GM21423 (cell line): ENCODE measurements around the gene RTN1.

ENCODE experiments used
- ATAC-seq: cut with Tn5 transposase; IDR thresholded peaks from one replicate; pipeline ENCODE4 v1.9.1; 2021; ENCODE audit warnings: mild to moderate bottlenecking, moderate library complexity; ENCODE audit not compliant: unreplicated experiment

The RTN1 gene

DNA sequence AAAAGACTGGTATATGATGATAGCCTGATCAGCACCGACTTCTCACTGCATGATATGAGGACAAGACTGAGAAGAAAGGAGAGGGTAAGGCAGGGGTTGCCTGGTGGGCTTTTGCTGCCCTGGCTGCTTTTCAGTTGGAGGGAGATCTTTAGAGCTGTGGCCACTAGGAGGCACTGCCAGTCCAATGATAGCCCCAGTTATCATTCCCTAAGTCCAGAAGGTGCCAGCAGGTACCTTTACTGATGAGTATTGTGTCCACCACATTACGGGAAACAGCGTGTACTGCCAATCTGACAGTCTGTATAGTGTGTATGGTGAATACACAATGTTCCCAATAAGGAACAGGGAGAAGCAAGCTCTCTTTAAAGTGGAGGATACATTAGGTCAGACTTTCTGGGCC is 238.2 kb downstream of the RTN1 start:
- no peak for ATAC-seq

- no peak for ATAC-seq
Measured at GRCh38 chr14:59631237-59631636, 239.3 kb downstream of the RTN1 start.

GRCh38 chr14:59630288-59630963 is 240.2 kb downstream of the RTN1 start:
- no peak for ATAC-seq

DNA sequence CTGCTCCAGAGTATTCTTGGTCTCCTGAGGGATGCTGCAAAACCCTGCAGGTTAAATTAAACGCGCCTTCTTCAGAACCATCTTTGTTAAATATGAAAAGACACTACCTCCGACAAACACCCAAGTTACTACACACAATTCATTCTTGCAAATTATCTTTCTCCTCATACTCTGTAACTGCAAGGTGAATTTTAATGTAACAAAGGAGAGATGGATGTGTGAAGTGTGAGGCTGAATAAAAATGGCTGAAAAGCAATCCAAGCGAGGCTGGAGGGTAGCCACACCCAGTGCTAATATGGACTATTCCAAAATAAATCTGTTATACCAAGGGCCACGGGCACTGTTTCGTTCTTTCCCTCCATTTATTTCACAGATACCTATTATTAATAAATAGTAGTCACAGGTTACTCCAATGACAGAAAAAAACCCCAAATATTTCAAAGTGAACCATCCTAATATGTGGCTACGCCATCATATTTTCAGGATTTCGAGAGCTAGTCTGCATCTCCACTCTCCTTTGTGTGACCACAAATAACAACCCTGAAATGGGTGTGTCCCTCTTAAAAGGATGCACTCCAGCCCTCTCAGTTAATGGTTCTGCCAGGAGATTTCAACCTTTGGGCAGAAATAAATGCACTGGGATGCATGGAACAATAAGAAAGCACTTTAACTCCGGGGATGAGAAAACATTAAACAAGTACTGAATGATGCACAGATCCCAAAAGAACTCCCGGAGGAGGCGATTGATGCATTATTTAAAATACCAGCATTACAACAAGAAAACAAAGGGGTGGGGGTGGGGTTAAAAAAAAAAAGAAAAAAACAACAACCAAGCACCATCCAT is 240.9 kb downstream of the RTN1 start:
- ATAC-seq, result no peak

DNA sequence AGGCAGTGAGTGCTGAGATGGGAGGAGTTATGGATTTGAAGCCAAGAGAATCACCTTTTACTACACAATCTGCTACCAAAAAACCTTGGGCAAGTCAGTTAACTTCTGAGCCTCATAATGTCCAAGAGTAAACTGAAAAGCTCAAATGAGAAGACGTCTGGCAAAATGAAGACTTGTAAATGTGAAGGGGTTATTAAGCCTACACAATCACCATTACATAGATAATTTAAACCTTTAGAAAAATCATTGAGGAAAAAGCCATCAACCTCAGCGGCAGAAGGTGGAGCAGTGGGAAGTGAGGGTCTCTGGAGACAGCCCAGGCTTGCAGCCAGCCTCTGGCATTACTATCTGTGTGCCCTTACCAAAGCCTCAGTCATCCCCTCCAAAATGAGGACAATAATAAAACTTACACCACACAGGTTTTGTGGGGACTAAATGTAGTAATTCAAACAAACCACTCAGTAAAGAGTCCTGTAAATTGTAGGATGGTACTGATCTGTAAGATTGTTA is 243.5 kb downstream of the RTN1 start:
- ATAC-seq, result no peak

- ATAC-seq, result no peak
Measured at GRCh38 chr14:59622631-59623030, 247.9 kb downstream of the RTN1 start.

- ATAC-seq, result no peak
Measured at GRCh38 chr14:59619061-59619460, 251.5 kb downstream of the RTN1 start.

- ATAC-seq, result no peak
Measured at GRCh38 chr14:59601056-59601455, 269.5 kb downstream of the RTN1 start.

DNA sequence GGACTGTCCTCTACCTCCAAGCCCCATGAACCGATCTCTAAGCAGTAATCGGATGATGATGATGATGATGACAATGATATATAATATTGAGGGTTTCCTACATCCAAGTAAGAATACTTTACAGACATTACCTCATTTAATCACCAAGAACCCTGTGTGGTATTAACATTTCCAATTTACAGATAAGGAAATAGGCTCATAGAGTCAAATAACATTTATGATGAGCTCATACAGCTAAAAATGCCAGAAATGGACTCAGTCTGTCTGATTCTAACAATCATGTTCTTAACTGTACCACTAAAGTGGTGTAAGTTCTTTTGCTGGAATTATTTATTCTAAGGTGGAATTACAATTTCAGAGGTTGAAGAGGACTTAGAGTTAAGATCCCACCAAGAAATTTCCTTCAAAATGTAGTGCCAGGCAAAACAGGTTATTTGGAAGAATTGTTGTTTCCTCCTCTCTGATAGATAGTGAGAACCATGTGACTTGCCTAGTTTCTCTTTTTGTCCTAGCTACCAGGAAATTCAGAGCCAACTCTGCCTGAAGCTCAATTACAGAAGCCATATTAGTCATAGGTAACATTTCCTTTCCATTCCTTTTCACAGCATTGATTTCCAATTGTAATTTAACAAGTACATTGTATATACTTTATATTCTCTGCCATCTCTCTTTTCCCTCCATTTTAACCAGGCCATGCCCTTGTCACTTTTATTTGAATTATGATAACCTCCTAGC is 270.2 kb downstream of the RTN1 start:
- no peak for ATAC-seq

DNA sequence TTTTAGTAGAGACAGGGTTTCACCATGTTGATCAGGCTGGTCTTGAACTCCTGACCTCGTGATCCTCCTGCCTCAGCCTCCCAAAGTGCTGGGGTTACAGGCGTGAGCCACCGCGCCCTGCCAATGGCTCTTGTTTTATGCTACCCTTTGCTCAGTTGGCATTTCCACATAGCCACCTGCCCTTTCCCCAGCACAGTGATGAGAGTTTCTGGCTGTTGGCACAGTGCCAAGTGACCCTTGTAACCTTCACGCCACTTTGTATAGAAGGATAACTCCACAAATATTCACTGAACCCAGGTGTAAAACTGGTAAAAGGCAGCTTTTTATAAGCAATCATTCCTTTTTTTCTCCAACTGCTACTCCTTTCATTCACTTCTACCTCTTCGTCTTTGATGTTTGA is 275.5 kb downstream of the RTN1 start:
- no peak for ATAC-seq

DNA sequence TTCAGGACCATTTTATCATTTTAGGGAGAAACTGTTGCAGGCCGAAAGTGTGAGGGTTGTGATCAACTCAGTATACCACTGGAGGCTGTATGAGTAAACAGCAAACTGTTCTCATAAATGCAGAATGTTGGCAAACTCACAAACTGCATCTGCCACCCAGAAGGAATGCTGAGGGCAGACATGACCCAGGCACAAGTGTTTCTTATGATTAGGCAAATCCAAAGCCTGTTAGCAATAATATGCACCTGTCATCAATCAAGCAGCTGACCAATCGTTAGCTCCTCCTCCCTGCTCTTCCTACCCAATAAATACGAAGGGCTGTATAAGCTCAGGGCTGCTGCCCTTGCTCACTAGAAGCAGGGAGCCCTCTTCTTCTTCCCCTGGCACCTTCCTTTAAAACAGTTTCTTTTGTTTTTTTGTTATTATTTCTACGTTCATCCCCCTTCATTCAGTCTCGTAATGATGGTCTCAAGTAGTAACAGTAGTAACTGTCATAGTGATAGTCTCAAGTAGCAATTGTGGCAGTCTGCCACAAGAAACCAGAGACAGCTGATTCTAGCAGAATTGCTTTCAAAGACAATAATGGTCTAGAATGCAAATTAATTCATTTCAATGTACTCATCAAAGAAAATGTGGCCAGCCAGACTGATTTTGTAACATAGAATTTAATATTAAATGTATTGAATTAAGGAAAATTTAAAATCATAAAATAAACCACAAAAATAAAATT is 278.8 kb downstream of the RTN1 start:
- ATAC-seq, result no peak

- no peak for ATAC-seq
Measured at GRCh38 chr14:59588101-59588500, 282.5 kb downstream of the RTN1 start.

GRCh38 chr14:59585891-59586554 is 284.6 kb downstream of the RTN1 start:
- ATAC-seq, result no peak

DNA sequence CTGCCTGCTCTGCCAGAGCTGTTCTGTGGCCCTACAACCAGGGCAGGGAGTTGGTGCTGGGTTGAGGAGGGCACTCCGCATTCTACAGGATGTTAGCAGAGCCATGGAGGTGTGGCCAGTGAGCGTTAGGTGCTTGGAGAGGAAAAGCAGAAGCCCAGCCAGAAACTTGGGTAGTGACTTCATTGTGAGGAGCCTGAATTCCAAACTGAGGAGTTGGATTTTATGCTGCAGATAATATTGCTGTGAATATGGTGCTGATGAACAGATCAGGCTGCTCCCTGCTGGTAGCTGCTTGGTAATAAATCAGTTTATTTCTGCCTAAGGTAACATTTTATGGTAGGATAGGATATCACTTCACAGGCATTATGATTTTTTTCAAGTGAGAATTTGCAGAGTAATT is 286.8 kb downstream of the RTN1 start:
- no peak for ATAC-seq

GRCh38 chr14:59582845-59583509 is 287.6 kb downstream of the RTN1 start:
- ATAC-seq, result no peak

- no peak for ATAC-seq
Measured at GRCh38 chr14:59582161-59582560, 288.4 kb downstream of the RTN1 start.

- ATAC-seq, result no peak
Measured at GRCh38 chr14:59580911-59581310, 289.7 kb downstream of the RTN1 start.

DNA sequence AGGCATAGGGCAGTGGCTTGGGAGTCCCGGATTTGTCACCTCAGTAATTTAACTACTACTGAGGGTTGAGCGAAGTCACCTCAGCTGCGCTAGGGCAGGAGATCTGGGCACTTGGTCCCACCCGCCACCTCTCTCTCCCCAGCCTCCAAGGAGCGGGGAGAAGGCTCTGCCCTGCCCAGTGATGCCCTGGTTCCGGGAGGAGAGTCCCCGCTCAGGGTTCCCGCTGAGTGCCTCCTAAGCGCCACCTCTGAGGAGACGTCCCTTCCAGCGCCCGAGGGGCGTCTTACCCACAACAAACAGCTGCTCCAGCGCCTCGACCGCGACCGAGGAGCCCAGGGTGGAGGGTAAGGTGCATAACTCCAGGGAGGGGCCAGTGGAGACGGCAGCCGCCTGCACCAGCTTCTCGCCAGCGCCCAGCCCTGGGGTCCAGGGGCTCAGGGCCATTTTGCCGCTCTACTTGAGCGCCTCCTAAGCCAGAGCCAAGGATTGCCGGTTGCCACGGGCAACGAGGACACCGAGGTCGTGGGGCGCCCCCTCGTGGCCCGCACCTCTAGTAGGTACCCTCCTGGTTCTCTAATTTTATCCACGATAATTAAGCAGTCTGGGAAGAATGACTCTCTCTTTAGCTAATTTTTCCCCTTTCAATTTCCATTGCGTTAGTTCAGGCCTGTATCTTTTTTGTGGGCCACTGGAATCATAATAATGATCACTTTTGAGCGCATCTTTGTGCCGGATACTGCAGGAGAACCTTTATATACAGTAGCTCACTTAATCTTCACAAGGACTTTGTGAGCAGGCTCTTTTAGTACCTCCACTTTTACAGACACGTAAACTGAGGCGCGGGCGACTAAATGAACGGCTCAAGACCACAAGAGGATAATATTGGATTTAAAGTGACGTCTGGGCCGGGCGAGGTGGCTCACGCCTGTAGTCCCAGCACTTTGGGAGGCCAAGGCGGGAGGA is 294.0 kb downstream of the RTN1 start, which contains the start of gene CCDC175:
CCDC175 (minus strand) TSS at position 481 of the 963 bp plus-strand sequence; CDS start at position 444, 37 bp downstream.
- ATAC-seq, result peak; percentile 98
